H1 (cell line): ENCODE data around the gene RIMKLA. TPM values are rescaled to one million over a fixed set of nuclear protein-coding genes. Genes with fewer than 3 reads are reported as not detected.

Experiments used
- ATF3 ChIP-seq: IDR thresholded peaks from 2 replicates; pipeline ENCODE4 v1.6.1; 2011; ENCODE audit warnings: low read depth, mild to moderate bottlenecking, low read length; ENCODE audit not compliant: insufficient read depth
- CBX5 ChIP-seq: fragments of 300-800, 300-1000 bp; sonication (generic); IDR thresholded peaks from 2 replicates; pipeline ENCODE4 v1.7.1; 2016; ENCODE audit warnings: antibody characterized with exemption, low read length, low read depth
- CHD1 ChIP-seq: IDR thresholded peaks from 2 replicates; pipeline ENCODE4 v1.6.1; 2012; ENCODE audit warnings: low read depth, low read length, improper control_type of control experiment
- CHD7 ChIP-seq: fragments of 300-600 bp; sonication (generic); IDR thresholded peaks from 2 replicates; pipeline ENCODE4 v1.7.1; 2012; ENCODE audit warnings: low read length, moderate library complexity, mild to moderate bottlenecking, inconsistent platforms; ENCODE audit not compliant: insufficient replicate concordance
- GABPA ChIP-seq: IDR thresholded peaks from 2 replicates; pipeline ENCODE4 v1.6.1; 2011; ENCODE audit warnings: mild to moderate bottlenecking, low read length, moderate library complexity, borderline replicate concordance; ENCODE audit not compliant: insufficient read depth
- KDM4A ChIP-seq: IDR thresholded peaks from one replicate; pipeline ENCODE4 v1.7.1; 2012; ENCODE audit warnings: low read depth, mild to moderate bottlenecking, moderate library complexity, low read length, inconsistent platforms; ENCODE audit not compliant: severe bottlenecking
- NRF1 ChIP-seq: IDR thresholded peaks from 2 replicates; pipeline ENCODE4 v1.6.1; 2011; ENCODE audit warnings: mild to moderate bottlenecking, low read depth, low read length, improper control_type of control experiment
- POLR2A ChIP-seq, 2 experiments: IDR thresholded peaks; 1 replicate in 1 of 2; 2 replicates in 1 of 2; pipeline ENCODE4 v1.6.1; 2011; ENCODE audit warnings: low read depth in 2 of 2, low read length in 2 of 2, mild to moderate bottlenecking in 2 of 2; ENCODE audit errors: control extremely low read depth in 1 of 2
- RBBP5 ChIP-seq: IDR thresholded peaks from 2 replicates; pipeline ENCODE4 v1.7.1; 2012; ENCODE audit warnings: low read depth, mild to moderate bottlenecking, inconsistent platforms, low read length, moderate library complexity, borderline replicate concordance
- SIN3A ChIP-seq, 2 experiments: IDR thresholded peaks in 1 of 2; conservative IDR thresholded peaks in 1 of 2; 2 replicates each; pipeline ENCODE4 v1.6.1; 2011 to 2012; ENCODE audit warnings: low read length in 2 of 2, improper control_type of control experiment in 1 of 2, low read depth in 1 of 2, mild to moderate bottlenecking in 1 of 2
- SIX5 ChIP-seq: IDR thresholded peaks from 2 replicates; pipeline ENCODE4 v1.6.1; 2011; ENCODE audit warnings: mild to moderate bottlenecking, low read depth, low read length
- SUZ12 ChIP-seq: fragments of 200-600 bp; sonication (generic); IDR thresholded peaks from 2 replicates; pipeline ENCODE4 v1.6.1; 2012; ENCODE audit warnings: mild to moderate bottlenecking, inconsistent platforms, low read length, moderate library complexity, mixed read lengths
- polyA plus RNA-seq, 7 experiments: library from polyadenylated mRNA; depleted of rRNA in 3 of 7; stranded (reverse) in 5 of 7; unstranded in 2 of 7; fragments of >200 nt in 5 of 7; fragments of 200-250 nt in 2 of 7; gene quantifications; 1 replicate in 5 of 7; 2 replicates in 1 of 7; 4 replicates in 1 of 7; pipeline versions ENCODE4 v1.2.1 to v1.2.3, GENCODE V29; 2011 to 2013; ENCODE audit warnings: missing spikeins in 2 of 7, mixed read lengths in 2 of 7
- total RNA-seq: library from RNA; stranded (reverse); fragmentation: NEBNext Ultra II Directional; extraction: Animal tissue kit (Norgen Biotek cat#: 25700); gene quantifications from 2 replicates; pipeline ENCODE4 v1.2.1, GENCODE V29; 2021

The RIMKLA gene
- total and polyA plus RNA-seq, 2 of the 8 experiments (the other 6 are each of a cell fraction or from before 2014, with no cell fraction given) = 3.2 to 5.8 TPM

- no peak for TF ChIP-seq CHD7
- TF ChIP-seq KDM4A = no peak
- TF ChIP-seq RBBP5 = no peak
- no peak for TF ChIP-seq GABPA
- TF ChIP-seq POLR2A (IDR thresholded peaks at IDR 0.05; ENCODE audit: control extremely low read depth in 1 of 2, low read depth in 2 of 2, low read length in 2 of 2) = no peak
- no peak for TF ChIP-seq NRF1
- no peak for TF ChIP-seq ATF3
- no peak for TF ChIP-seq SUZ12
- TF ChIP-seq SIX5 = no peak
- no peak for TF ChIP-seq CHD1
- TF ChIP-seq SIN3A (conservative IDR thresholded peaks at IDR 0.05 in 1 of 2, IDR thresholded peaks at IDR 0.05 in 1 of 2; ENCODE audit: low read depth in 1 of 2, low read length in 2 of 2) = no peak
- no peak for TF ChIP-seq CBX5
Observed at GRCh38 chr1:42433369-42433768, 52.8 kb downstream of the RIMKLA start (continued).
